HFFc6 (cell line): ENCODE results near the gene MAPK6. TPM values are rescaled to one million over a fixed set of nuclear protein-coding genes. Genes with fewer than 3 reads are reported as not detected.

ENCODE experiments used
- DNase-seq: peaks from one replicate; pipeline ENCODE4 v3.0.0-alpha.2; 2018
- H3K27ac Mint-ChIP-seq: 2 replicates; pipeline ENCODE4 v1.8.0; 2020; ENCODE audit warnings: mild to moderate bottlenecking, mixed read lengths
- H3K27me3 Mint-ChIP-seq: 2 replicates; pipeline ENCODE4 v1.8.0; 2021; ENCODE audit warnings: mild to moderate bottlenecking, moderate library complexity, mixed read lengths; ENCODE audit not compliant: insufficient read depth
- H3K36me3 Mint-ChIP-seq: 2 replicates; pipeline ENCODE4 v1.8.0; 2021; ENCODE audit warnings: low read depth, mixed read lengths
- H3K4me1 Mint-ChIP-seq: 2 replicates; pipeline ENCODE4 v1.8.0; 2020; ENCODE audit warnings: low read depth, mixed read lengths
- H3K4me3 Mint-ChIP-seq: 2 replicates; pipeline ENCODE4 v1.8.0; 2020; ENCODE audit warnings: mild to moderate bottlenecking, moderate library complexity, mixed read lengths
- H3K9me3 Mint-ChIP-seq: 2 replicates; pipeline ENCODE4 v1.8.0; 2020; ENCODE audit warnings: mild to moderate bottlenecking, mixed read lengths
- CTCF ChIP-seq: fragments of 200-600 bp; sonication (generic); IDR thresholded peaks from 2 replicates; pipeline ENCODE4 v1.5.0; 2021; ENCODE audit warnings: antibody characterized with exemption, mild to moderate bottlenecking
- total RNA-seq, 6 experiments: library from RNA; stranded (reverse); fragmentation: NEBNext Ultra II Directional; extraction: Animal tissue kit (Norgen Biotek cat#: 25700); gene quantifications; 2 replicates in 1 of 6; 3 replicates in 5 of 6; pipeline ENCODE4 v1.2.3, GENCODE V29; 2021

Gene MAPK6
- total RNA-seq, 6 experiments from 2014 or later, result 43.0 to 61.9 (median 54.6) TPM

- peaks cover 5% of the 10 kb centered on the region for H3K27me3 Mint-ChIP-seq
- TF ChIP-seq CTCF, result no peak
- H3K9me3 Mint-ChIP-seq, result no peaks in the 10 kb centered on the region
- peaks cover 11% of the 10 kb centered on the region for H3K36me3 Mint-ChIP-seq
- H3K4me1 Mint-ChIP-seq, result peaks cover 35% of the 10 kb centered on the region
- H3K27ac Mint-ChIP-seq, result peak overlapping the region; percentile 99
- H3K4me3 Mint-ChIP-seq, result peak overlapping the region; percentile 97
- peak; percentile 89 for DNase-seq
These were observed 588 bp downstream of the MAPK6 start for GRCh38 chr15:52019394-52020220.

- H3K4me3 Mint-ChIP-seq, result peak overlapping the region; percentile 97
- H3K9me3 Mint-ChIP-seq, result no peaks in the 10 kb centered on the region
- H3K36me3 Mint-ChIP-seq, result peaks cover 11% of the 10 kb centered on the region
- no peak for TF ChIP-seq CTCF
- no peak for DNase-seq
- H3K27me3 Mint-ChIP-seq, result peaks cover 6% of the 10 kb centered on the region
- peak overlapping the region; percentile 99 for H3K27ac Mint-ChIP-seq
- H3K4me1 Mint-ChIP-seq, result peaks cover 35% of the 10 kb centered on the region
These were observed 1.4 kb downstream of the MAPK6 start for GRCh38 chr15:52020221-52021085.

- peaks cover 40% of the 10 kb centered on the region for H3K4me1 Mint-ChIP-seq
- H3K36me3 Mint-ChIP-seq, result peaks cover 16% of the 10 kb centered on the region
- no peaks in the 10 kb centered on the region for H3K9me3 Mint-ChIP-seq
- H3K4me3 Mint-ChIP-seq, result peak overlapping the region; percentile 97
- no peak; the same call in 1 of the 2 replicates for TF ChIP-seq CTCF
- H3K27ac Mint-ChIP-seq, result peak overlapping the region; percentile 99
- peaks cover 6% of the 10 kb centered on the region for H3K27me3 Mint-ChIP-seq
- peak; percentile 84 for DNase-seq
These were observed 2.2 kb downstream of the MAPK6 start for GRCh38 chr15:52021128-52021671.

- H3K4me1 Mint-ChIP-seq, result peaks cover 42% of the 10 kb centered on the region
- H3K9me3 Mint-ChIP-seq, result no peaks in the 10 kb centered on the region
- H3K27me3 Mint-ChIP-seq, result peaks cover 5% of the 10 kb centered on the region
- TF ChIP-seq CTCF, result no peak
- peaks cover 18% of the 10 kb centered on the region for H3K36me3 Mint-ChIP-seq
- peak overlapping the region; percentile 99 for H3K27ac Mint-ChIP-seq
- peak overlapping the region; percentile 97 for H3K4me3 Mint-ChIP-seq
- DNase-seq, result no peak
These were observed 3.0 kb downstream of the MAPK6 start for GRCh38 chr15:52021892-52022540.
